Keratinocyte (primary cell): Measurements from ENCODE around the gene FHIT. TPM values are rescaled to one million over a fixed set of nuclear protein-coding genes. Genes with fewer than 3 reads are reported as not detected.

Source experiments
- DNase-seq: peaks from one replicate; pipeline ENCODE4 v3.0.0-alpha.2; 2011; ENCODE audit warnings: low read depth, missing footprints, low spot score
- FAIRE-seq: peaks from 2 replicates; lab custom pipeline; 2011; peaks lifted over from hg19 to GRCh38; lab: Jason Lieb, UNC
- H2AFZ ChIP-seq: 2 replicates; pipeline ENCODE4 v1.6.0; 2012; ENCODE audit warnings: low read length, control low read depth, inconsistent platforms; ENCODE audit not compliant: control insufficient read depth
- H3K27ac ChIP-seq: 2 replicates; pipeline ENCODE4 v1.5.1; 2011; ENCODE audit warnings: low read length; ENCODE audit not compliant: control insufficient read depth, insufficient read depth
- H3K27me3 ChIP-seq: 3 replicates; pipeline ENCODE4 v1.6.0; 2011; ENCODE audit warnings: low read length; ENCODE audit not compliant: control insufficient read depth, insufficient read depth; ENCODE audit errors: extremely low read depth
- H3K36me3 ChIP-seq, 2 experiments: 2 replicates in 1 of 2; 3 replicates in 1 of 2; pipeline ENCODE4 v1.5.1; 2011; ENCODE audit warnings: low read length in 2 of 2, mild to moderate bottlenecking in 1 of 2; ENCODE audit not compliant: control insufficient read depth in 2 of 2, insufficient read depth in 2 of 2; ENCODE audit errors: extremely low read depth in 1 of 2
- H3K4me1 ChIP-seq: 3 replicates; pipeline ENCODE4 v1.5.1; 2011; ENCODE audit warnings: low read length; ENCODE audit not compliant: control insufficient read depth, insufficient read depth; ENCODE audit errors: extremely low read depth
- H3K4me2 ChIP-seq: 3 replicates; pipeline ENCODE4 v1.6.0; 2011; ENCODE audit warnings: low read depth, low read length; ENCODE audit not compliant: control insufficient read depth, insufficient read depth; ENCODE audit errors: extremely low read depth
- H3K4me3 ChIP-seq, 3 experiments: fragments of 200-600 bp in 1 of 3; sonication (generic) in 1 of 3; 2 replicates in 2 of 3; 3 replicates in 1 of 3; pipeline ENCODE4 v1.5.1; 2011 to 2016; ENCODE audit warnings: low read length in 3 of 3, mild to moderate bottlenecking in 3 of 3, control low read depth in 2 of 3, inconsistent platforms in 1 of 3, low read depth in 1 of 3, mixed read lengths in 1 of 3, mixed run types in 1 of 3, moderate library complexity in 1 of 3; ENCODE audit not compliant: control insufficient read depth in 2 of 3, insufficient read depth in 2 of 3; ENCODE audit errors: extremely low read depth in 1 of 3
- H3K79me2 ChIP-seq: 2 replicates; pipeline ENCODE4 v1.6.0; 2012; ENCODE audit warnings: low read length; ENCODE audit not compliant: control insufficient read depth, insufficient read depth
- H3K9ac ChIP-seq: 3 replicates; pipeline ENCODE4 v1.6.0; 2011; ENCODE audit warnings: low read length; ENCODE audit not compliant: control insufficient read depth, insufficient read depth; ENCODE audit errors: extremely low read depth
- H3K9me1 ChIP-seq: 3 replicates; pipeline ENCODE4 v1.6.0; 2011; ENCODE audit warnings: low read length; ENCODE audit not compliant: control insufficient read depth, insufficient read depth; ENCODE audit errors: extremely low read depth
- H3K9me3 ChIP-seq: 2 replicates; pipeline ENCODE4 v1.5.1; 2012; ENCODE audit warnings: low read depth, low read length; ENCODE audit not compliant: control insufficient read depth
- H4K20me1 ChIP-seq: 3 replicates; pipeline ENCODE4 v1.6.0; 2011; ENCODE audit warnings: low read length; ENCODE audit not compliant: control insufficient read depth, insufficient read depth; ENCODE audit errors: extremely low read depth
- CTCF ChIP-seq, 3 experiments: IDR thresholded peaks in 1 of 3; conservative IDR thresholded peaks in 1 of 3; optimal IDR thresholded peaks in 1 of 3; 2 replicates in 2 of 3; 3 replicates in 1 of 3; pipeline versions ENCODE3 to v1.5.1; 2011; ENCODE audit warnings: low read length in 3 of 3, mild to moderate bottlenecking in 3 of 3, moderate library complexity in 2 of 3, control low read depth in 1 of 3, inconsistent platforms in 1 of 3; ENCODE audit not compliant: insufficient read depth in 2 of 3; ENCODE audit errors: extremely low read depth in 1 of 3
- EZH2 ChIP-seq: IDR thresholded peaks from one replicate; pipeline ENCODE4 v1.6.1; 2012; ENCODE audit warnings: inconsistent platforms, mild to moderate bottlenecking, low read length, moderate library complexity
- dilution Hi-C: fragments of 300-500 bp; cut with MboI; formaldehyde crosslinking; loops from one replicate; pipeline ENCODE4 v1.7.0; 2020; ENCODE audit warnings: low sequenced_read_pairs; ENCODE audit not compliant: extremely low pct_ligation_motif_present
- polyA plus RNA-seq, 5 experiments: library from polyadenylated mRNA; depleted of rRNA in 3 of 5; stranded (reverse) in 3 of 5; stranded (forward) in 1 of 5; unstranded in 1 of 5; fragments of >200 nt; gene quantifications; 1 replicate in 1 of 5; 2 replicates in 3 of 5; 3 replicates in 1 of 5; pipeline versions ENCODE4 v1.2.1 to v1.2.3, GENCODE V29; 2011 to 2012; ENCODE audit warnings: missing spikeins in 2 of 5, low read depth in 1 of 5, low replicate concordance in 1 of 5

FHIT gene
- polyA plus RNA-seq, 1 donor (not counting 4 experiments of a cell fraction or from before 2014, with no cell fraction given) = 2.2 TPM

DNA sequence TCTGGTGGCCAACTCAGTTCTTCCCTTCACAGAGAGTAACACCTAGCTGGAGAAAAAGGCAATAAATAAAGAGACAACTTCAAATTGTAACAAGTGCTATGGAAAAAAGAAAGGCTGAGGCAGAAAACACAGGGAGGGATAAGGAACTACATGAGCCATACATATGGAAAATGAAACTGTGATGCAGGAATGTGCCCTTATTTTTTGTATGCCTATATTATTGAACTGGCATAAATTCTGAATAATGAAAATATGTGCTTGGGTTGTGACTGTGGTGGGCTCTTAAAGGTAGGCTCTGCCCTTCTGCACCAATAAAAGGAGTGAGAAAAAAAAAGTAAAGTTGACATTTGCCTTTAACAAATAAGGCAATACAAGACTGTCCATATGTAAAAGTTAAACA is 19.6 kb downstream of the FHIT start:
- no peak for DNase-seq
- Histone ChIP-seq H3K79me2 (no peaks in the 10 kb centered on the region), H3K27ac (no peak overlapping the region), H3K36me3 (no peaks in the 10 kb centered on the region), H3K27me3 (no peaks in the 10 kb centered on the region), H2AFZ (no peak overlapping the region), H4K20me1 (no peaks in the 10 kb centered on the region), H3K9me3 (no peaks in the 10 kb centered on the region), H3K9me1 (no peaks in the 10 kb centered on the region), H3K9ac (no peak overlapping the region), H3K4me3 (no peak overlapping the region), H3K4me1 (no peaks in the 10 kb centered on the region), H3K4me2 (no peak overlapping the region)
- FAIRE-seq = no peak
- TF ChIP-seq EZH2 = no peak
- TF ChIP-seq CTCF (optimal IDR thresholded peaks at IDR 0.05 in 1 of 3, IDR thresholded peaks at IDR 0.05 in 1 of 3, conservative IDR thresholded peaks at IDR 0.05 in 1 of 3; ENCODE audit: extremely low read depth in 1 of 3, insufficient read depth in 2 of 3, low read length in 3 of 3) = no peak
- dilution Hi-C loops = no loop called here

DNA sequence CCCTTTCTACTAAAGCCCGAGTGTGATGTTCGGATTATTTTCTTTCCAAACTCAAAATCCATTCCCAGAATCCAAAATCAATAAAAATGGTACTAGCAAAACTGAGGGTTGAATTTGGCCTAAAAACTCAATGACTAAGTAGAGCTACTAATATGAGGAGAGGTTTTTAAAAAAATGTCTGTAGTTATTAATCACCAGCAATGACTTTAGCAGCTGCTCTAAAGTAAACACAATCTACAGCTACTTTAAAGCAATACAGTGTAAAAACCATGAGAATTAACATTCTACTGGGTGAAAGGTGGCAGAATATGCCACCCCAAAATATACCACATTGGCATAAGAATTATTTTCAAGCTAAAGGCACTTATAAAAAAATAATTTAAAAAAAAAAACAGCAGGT is 23.5 kb downstream of the FHIT start:
- no peaks in the 10 kb centered on the region for H3K27me3 ChIP-seq
- no peak for FAIRE-seq
- H3K36me3 ChIP-seq = no peaks in the 10 kb centered on the region
- no peak overlapping the region for H3K9ac ChIP-seq
- no peak for TF ChIP-seq EZH2
- TF ChIP-seq CTCF (optimal IDR thresholded peaks at IDR 0.05 in 1 of 3, IDR thresholded peaks at IDR 0.05 in 1 of 3, conservative IDR thresholded peaks at IDR 0.05 in 1 of 3; ENCODE audit: extremely low read depth in 1 of 3, insufficient read depth in 2 of 3, low read length in 3 of 3) = no peak
- no peaks in the 10 kb centered on the region for H3K4me1 ChIP-seq
- no peak overlapping the region for H3K4me2 ChIP-seq
- H3K9me1 ChIP-seq = no peaks in the 10 kb centered on the region
- H3K27ac ChIP-seq = no peak overlapping the region
- DNase-seq = no peak
- H3K9me3 ChIP-seq = no peaks in the 10 kb centered on the region
- no peaks in the 10 kb centered on the region for H4K20me1 ChIP-seq
- dilution Hi-C loops = no loop called here
- no peak overlapping the region for H2AFZ ChIP-seq
- H3K4me3 ChIP-seq = no peak overlapping the region
- H3K79me2 ChIP-seq = no peaks in the 10 kb centered on the region
